Measurements from ENCODE around the gene RHCE.
"Not testable (repeated sequence)": the region's sequence is repeated elsewhere in the genome, so short reads cannot be mapped to it uniquely, and the experiment has no call there.

- not testable (repeated sequence) for TF ChIP-seq POLR2A (IDR thresholded peaks at IDR 0.05; ENCODE audit: extremely low read depth, insufficient read length); MAX (IDR thresholded peaks at IDR 0.05; ENCODE audit: low read depth, low read length); CTCF (IDR thresholded peaks at IDR 0.05; ENCODE audit: low read depth, low read length)
Measured at GRCh38 chr1:25387096-25387495, 33.5 kb downstream of the RHCE start.

Measured in NB4 (cell line).